SK-N-MC (cell line): ENCODE measurements around the gene FER.
"Not testable (repeated sequence)": the region's sequence is repeated elsewhere in the genome, so short reads cannot be mapped to it uniquely, and the experiment has no call there.

Experiments
- EZH2 ChIP-seq: fragments of 200-600 bp; sonication (generic); IDR thresholded peaks from one replicate; pipeline ENCODE4 v1.6.1; 2017; ENCODE audit warnings: antibody characterized with exemption
- POLR2AphosphoS5 ChIP-seq: IDR thresholded peaks from 2 replicates; pipeline ENCODE4 v1.6.1; 2012; ENCODE audit warnings: mild to moderate bottlenecking, low read depth, low read length, borderline replicate concordance

DNA sequence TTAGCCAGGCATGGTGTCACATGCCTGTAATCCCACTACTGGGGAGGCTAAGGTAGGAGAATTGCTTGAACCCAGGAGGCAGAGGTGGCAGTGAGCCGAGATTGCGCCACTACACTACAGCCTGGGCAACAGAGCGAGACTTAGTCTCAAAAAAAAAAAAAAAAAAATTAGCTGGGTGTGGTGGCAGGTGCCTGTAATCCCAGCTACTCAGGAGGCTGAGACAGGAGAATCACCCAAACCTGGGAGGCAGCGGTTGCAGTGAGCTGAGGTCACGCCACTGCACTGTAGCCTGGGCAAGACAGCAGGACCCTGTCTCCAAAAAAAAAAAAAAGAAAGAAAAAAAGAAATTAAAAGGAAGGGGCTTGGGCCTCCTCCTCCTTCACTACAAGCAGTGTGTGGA, 47.3 kb upstream of the FER start:
- not testable (repeated sequence) for TF ChIP-seq POLR2AphosphoS5, EZH2
